NCI-H345 (cell line): ENCODE results near the gene ABCD1.
"Not testable (repeated sequence)": the region's sequence is repeated elsewhere in the genome, so short reads cannot be mapped to it uniquely, and the experiment has no call there.

Experiments
- DNase-seq: peaks from one replicate; lab custom pipeline; 2025; lab: John Stamatoyannopoulos, UW

Gene ABCD1

GRCh38 chrX:153734871-153735270 is 10.2 kb downstream of the ABCD1 start:
- no peak for DNase-seq

GRCh38 chrX:153735274-153735673 is 10.6 kb downstream of the ABCD1 start:
- no peak for DNase-seq

GRCh38 chrX:153736071-153736820 is 11.6 kb downstream of the ABCD1 start:
- no peak for DNase-seq

- DNase-seq, result no peak
Observed at GRCh38 chrX:153736871-153737441, 12.3 kb downstream of the ABCD1 start.

GRCh38 chrX:153738056-153738605 is 13.5 kb downstream of the ABCD1 start:
- no peak for DNase-seq

GRCh38 chrX:153739754-153740486 is 15.3 kb downstream of the ABCD1 start:
- DNase-seq, result no peak

- no peak for DNase-seq
Observed at GRCh38 chrX:153740631-153741222, 16.1 kb downstream of the ABCD1 start.

GRCh38 chrX:153741446-153741845 is 16.8 kb downstream of the ABCD1 start:
- DNase-seq, result no peak

- not testable (repeated sequence) for DNase-seq
Observed at GRCh38 chrX:153742111-153742510, 17.5 kb downstream of the ABCD1 start.

GRCh38 chrX:153742796-153743467 is 18.3 kb downstream of the ABCD1 start:
- not testable (repeated sequence) for DNase-seq

GRCh38 chrX:153743468-153744209 is 19.0 kb downstream of the ABCD1 start:
- DNase-seq, result peak; percentile 55

GRCh38 chrX:153744210-153745066 is 19.8 kb downstream of the ABCD1 start:
- DNase-seq, result peak; percentile 3

GRCh38 chrX:153745067-153745433 is 20.4 kb downstream of the ABCD1 start:
- not testable (repeated sequence) for DNase-seq

GRCh38 chrX:153746359-153746758 is 21.7 kb downstream of the ABCD1 start:
- no peak for DNase-seq

GRCh38 chrX:153746991-153747390 is 22.3 kb downstream of the ABCD1 start:
- not testable (repeated sequence) for DNase-seq

- DNase-seq, result not testable (repeated sequence)
Observed at GRCh38 chrX:153749017-153749416, 24.4 kb downstream of the ABCD1 start.

- no peak for DNase-seq
Observed at GRCh38 chrX:153750127-153750774, 25.6 kb downstream of the ABCD1 start.

GRCh38 chrX:153755136-153755535 is 30.5 kb downstream of the ABCD1 start:
- DNase-seq, result no peak

GRCh38 chrX:153761863-153762262 is 37.2 kb downstream of the ABCD1 start:
- DNase-seq, result no peak
